RWPE1 (cell line): ENCODE results near the gene KCNF1.

Experiments used
- CTCF ChIA-PET: fragments of 350-600 bp; sonication (Branson Sonifier 250); formaldehyde crosslinking; extraction: SDS; loops from one replicate; lab custom pipeline; 2021; lab: Yijun Ruan, JAX
- POLR2A ChIA-PET: fragments of 400-600 bp; formaldehyde crosslinking; extraction: SDS; loops from one replicate; lab custom pipeline; 2020; ENCODE audit warnings: antibody characterized with exemption; ENCODE audit not compliant: low non-redundant PET; lab: Yijun Ruan, JAX
- DNase-seq: peaks from one replicate; pipeline ENCODE4 v3.0.0; 2012; ENCODE audit warnings: low spot score
- H3K27ac ChIP-seq: fragments of 450-650 bp; 2 replicates; pipeline ENCODE4 v1.5.1; 2017
- TF ChIP-seq, protein P1 (sequence below): fragments of 450-650 bp; conservative IDR thresholded peaks from 2 replicates; pipeline ENCODE4 v1.5.1; 2017; ENCODE audit warnings: low read depth, mild to moderate bottlenecking

Gene KCNF1, protein sequence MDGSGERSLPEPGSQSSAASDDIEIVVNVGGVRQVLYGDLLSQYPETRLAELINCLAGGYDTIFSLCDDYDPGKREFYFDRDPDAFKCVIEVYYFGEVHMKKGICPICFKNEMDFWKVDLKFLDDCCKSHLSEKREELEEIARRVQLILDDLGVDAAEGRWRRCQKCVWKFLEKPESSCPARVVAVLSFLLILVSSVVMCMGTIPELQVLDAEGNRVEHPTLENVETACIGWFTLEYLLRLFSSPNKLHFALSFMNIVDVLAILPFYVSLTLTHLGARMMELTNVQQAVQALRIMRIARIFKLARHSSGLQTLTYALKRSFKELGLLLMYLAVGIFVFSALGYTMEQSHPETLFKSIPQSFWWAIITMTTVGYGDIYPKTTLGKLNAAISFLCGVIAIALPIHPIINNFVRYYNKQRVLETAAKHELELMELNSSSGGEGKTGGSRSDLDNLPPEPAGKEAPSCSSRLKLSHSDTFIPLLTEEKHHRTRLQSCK

GRCh38 chr2:10911291-10912075 lies at the start of gene KCNF1:
Gene KCNF1 (plus strand): TSS chr2:10911934. CDS start chr2:10912427, 493 bp downstream.
- TF ChIP-seq, protein P1, sequence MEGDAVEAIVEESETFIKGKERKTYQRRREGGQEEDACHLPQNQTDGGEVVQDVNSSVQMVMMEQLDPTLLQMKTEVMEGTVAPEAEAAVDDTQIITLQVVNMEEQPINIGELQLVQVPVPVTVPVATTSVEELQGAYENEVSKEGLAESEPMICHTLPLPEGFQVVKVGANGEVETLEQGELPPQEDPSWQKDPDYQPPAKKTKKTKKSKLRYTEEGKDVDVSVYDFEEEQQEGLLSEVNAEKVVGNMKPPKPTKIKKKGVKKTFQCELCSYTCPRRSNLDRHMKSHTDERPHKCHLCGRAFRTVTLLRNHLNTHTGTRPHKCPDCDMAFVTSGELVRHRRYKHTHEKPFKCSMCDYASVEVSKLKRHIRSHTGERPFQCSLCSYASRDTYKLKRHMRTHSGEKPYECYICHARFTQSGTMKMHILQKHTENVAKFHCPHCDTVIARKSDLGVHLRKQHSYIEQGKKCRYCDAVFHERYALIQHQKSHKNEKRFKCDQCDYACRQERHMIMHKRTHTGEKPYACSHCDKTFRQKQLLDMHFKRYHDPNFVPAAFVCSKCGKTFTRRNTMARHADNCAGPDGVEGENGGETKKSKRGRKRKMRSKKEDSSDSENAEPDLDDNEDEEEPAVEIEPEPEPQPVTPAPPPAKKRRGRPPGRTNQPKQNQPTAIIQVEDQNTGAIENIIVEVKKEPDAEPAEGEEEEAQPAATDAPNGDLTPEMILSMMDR: no peak
- peak; percentile 55 for DNase-seq
- POLR2A ChIA-PET: no interaction called here
- no peak within 1 kb of the TSS for H3K27ac ChIP-seq
- CTCF ChIA-PET: interaction anchor here (0.6 to 1.4 kb wide), 8 partner anchors 11 to 1375 kb away, joined by 3 to 5 read pairs (median 4); no protein-coding TSS in a partner anchor

GRCh38 chr2:10862330-10862729 lies 49.4 kb upstream of the KCNF1 start:
- DNase-seq: no peak
- TF ChIP-seq, protein P1: no peak
- POLR2A ChIA-PET: no interaction called here
- CTCF ChIA-PET: no interaction called here
- H3K27ac ChIP-seq: no peak overlapping the region

- H3K27ac ChIP-seq: no peak overlapping the region
- ChIA-PET POLR2A (no interaction called here), CTCF (no interaction called here)
- no peak for DNase-seq
- TF ChIP-seq, protein P1: no peak
These were observed 48.7 kb upstream of the KCNF1 start for GRCh38 chr2:10863047-10863446.

DNA sequence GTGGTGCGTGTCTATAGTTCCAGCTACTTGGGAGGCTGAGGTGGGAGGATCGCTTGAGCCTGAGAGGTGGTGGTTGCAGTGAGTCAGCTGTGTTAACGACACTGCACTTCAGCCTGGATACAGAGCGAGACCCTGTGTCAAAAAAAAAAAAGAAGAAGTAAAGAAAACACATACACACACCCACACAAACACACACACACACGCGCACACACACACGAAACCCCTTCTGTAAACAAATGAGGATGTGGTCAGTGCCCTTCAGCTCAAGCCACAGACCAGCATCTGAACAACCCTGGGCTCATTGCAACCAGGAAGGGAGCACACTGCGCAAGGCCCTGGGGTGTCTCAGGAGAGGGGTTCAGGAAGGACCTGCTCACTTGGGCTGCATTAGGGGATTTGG lies 47.9 kb upstream of the KCNF1 start:
- no peak for DNase-seq
- CTCF ChIA-PET: interaction anchor here (0.6 kb wide), 1 partner anchor 11 kb away, joined by 3 read pairs; no protein-coding TSS in a partner anchor

DNA sequence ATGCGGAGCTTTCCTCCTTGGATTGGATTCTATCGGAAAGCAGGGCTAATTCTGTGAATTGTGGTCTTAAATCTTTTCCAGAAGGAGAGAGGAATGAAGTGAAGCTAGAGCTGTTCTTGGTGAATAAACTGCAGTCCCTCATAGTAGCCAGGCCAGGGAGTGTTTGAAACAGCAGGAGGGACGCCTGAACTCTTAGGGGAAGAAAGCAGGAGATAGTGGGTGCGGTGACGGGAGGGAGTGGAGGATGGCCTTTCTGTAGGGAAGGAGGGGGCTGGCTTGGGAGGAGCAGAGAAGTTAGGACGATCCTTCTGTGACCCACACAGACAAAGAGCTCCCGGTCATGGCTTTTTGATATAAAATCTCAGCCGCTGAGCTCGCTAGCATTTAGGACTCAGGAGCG lies 47.5 kb upstream of the KCNF1 start:
- ChIA-PET CTCF (interaction anchor here (0.6 kb wide), 1 partner anchor 10 kb away, joined by 3 read pairs; no protein-coding TSS in a partner anchor), POLR2A (no interaction called here)
- TF ChIP-seq, protein P1: no peak
- DNase-seq: no peak
- H3K27ac ChIP-seq: no peak overlapping the region

More for the DNA sequence above, 47.9 kb upstream of the KCNF1 start:
- POLR2A ChIA-PET: no interaction called here
- no peak overlapping the region for H3K27ac ChIP-seq
- TF ChIP-seq, protein P1: no peak
